ENCODE data around the gene FBXW7. TPM values are rescaled to one million over a fixed set of nuclear protein-coding genes. Genes with fewer than 3 reads are reported as not detected.

Gene FBXW7
- total RNA-seq, 1 donor = 79.5 TPM

DNA sequence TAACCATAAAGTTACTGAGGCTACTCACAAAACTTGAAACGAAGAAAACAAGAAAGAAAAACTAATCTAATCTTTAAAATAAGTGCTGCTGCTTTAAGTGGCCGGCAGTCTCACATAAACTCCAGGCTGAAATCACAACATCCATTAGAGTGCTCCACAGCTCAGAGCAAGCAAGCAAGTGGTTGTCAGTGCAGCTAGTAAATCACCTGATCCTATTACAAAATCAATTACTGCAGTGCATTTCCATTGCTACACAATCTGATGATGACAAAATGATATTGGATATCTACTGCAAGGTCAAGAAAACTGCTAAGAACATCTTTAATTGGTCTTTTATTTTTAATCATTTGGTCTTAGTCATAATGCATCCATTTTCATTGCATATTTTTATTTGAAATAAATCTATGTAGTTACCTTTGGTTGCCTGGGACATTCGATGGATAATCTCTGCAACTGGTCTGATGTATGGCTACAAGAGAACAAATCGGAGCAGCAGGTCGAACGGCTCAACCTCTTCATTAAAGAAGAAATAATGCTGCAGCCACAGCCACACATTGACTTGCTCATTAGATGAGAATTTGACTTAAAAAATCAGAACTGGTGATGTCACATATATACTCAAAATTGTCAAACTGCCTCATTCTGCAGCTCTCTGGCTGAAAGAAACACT is 87.7 kb downstream of the FBXW7 start:
- TF ChIP-seq, protein P1, sequence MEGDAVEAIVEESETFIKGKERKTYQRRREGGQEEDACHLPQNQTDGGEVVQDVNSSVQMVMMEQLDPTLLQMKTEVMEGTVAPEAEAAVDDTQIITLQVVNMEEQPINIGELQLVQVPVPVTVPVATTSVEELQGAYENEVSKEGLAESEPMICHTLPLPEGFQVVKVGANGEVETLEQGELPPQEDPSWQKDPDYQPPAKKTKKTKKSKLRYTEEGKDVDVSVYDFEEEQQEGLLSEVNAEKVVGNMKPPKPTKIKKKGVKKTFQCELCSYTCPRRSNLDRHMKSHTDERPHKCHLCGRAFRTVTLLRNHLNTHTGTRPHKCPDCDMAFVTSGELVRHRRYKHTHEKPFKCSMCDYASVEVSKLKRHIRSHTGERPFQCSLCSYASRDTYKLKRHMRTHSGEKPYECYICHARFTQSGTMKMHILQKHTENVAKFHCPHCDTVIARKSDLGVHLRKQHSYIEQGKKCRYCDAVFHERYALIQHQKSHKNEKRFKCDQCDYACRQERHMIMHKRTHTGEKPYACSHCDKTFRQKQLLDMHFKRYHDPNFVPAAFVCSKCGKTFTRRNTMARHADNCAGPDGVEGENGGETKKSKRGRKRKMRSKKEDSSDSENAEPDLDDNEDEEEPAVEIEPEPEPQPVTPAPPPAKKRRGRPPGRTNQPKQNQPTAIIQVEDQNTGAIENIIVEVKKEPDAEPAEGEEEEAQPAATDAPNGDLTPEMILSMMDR (IDR thresholded peaks at IDR 0.05; ENCODE audit: insufficient read depth, low read depth, low read length) = no peak
- no peak overlapping the region for H3K4me3 ChIP-seq (ENCODE audit: low read depth, low read length)
- peak; percentile 26 for DNase-seq (ENCODE audit: low read depth)

DNA sequence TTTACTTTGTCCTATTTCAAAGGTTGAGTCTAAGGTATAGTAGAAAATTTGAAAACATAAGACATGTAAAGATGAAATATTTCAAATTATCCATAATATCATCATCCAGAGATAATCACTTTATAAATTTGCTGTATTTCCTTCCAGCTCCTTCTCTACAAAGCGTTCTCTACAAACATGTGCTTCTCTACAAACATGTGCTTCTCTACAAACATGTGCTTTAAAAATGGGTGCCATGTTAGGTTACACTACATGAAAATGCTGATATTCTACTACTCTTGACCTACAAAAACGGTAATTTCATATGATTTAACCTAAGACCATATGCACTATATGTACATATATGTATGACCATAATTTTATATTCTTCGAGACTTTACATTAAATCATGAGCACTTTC is 92.0 kb downstream of the FBXW7 start:
- H3K4me3 ChIP-seq (ENCODE audit: low read depth, low read length) = no peak overlapping the region
- DNase-seq (ENCODE audit: low read depth) = no peak
- TF ChIP-seq, protein P1 (IDR thresholded peaks at IDR 0.05; ENCODE audit: insufficient read depth, low read depth, low read length) = no peak

- H3K4me3 ChIP-seq (ENCODE audit: low read depth, low read length) = no peak overlapping the region
- no peak for DNase-seq (ENCODE audit: low read depth)
- TF ChIP-seq, protein P1 (IDR thresholded peaks at IDR 0.05; ENCODE audit: insufficient read depth, low read depth, low read length) = no peak
These were observed 98.3 kb downstream of the FBXW7 start for GRCh38 chr4:152437561-152437960.

DNA sequence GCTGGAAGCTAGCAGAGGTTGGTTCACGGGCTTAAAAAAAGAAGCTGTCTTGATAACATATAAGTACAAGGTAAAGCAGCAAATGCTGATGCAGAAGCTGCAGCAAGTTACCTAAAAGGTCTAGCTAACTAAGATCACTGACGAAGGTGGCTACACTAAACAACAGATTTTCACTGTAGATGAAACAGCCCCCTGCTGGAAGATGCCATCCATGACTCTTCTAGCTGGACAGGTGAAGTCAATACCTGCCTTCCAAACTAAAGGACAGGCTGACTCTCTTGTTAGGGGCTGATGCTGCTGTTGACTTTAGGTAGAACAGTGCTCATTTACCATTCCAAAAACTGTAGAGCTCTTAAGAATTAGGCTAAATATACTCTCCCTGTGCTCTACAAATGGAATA is 99.5 kb downstream of the FBXW7 start:
- TF ChIP-seq, protein P1 (IDR thresholded peaks at IDR 0.05; ENCODE audit: insufficient read depth, low read depth, low read length) = peak; percentile 6
- DNase-seq (ENCODE audit: low read depth) = no peak
- no peak overlapping the region for H3K4me3 ChIP-seq (ENCODE audit: low read depth, low read length)

DNA sequence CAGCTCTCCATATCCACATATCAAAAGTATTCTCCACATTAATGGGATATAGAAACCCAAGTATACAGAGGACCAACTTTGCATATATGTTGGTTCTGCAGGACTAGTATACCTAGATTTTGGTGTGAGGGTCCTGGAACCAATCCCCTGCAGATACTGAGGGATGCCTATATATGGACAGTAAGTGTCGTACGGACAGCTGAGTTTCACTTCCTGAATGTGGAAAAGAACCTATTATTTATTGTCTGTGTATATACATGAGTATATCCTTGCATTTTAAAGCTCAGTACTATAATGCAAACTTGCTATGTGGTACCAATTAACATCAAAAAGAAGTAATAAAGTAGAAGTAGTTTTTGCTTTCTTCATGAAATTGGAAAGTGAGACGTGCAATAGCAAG is 101.9 kb downstream of the FBXW7 start:
- DNase-seq (ENCODE audit: low read depth) = no peak
- TF ChIP-seq, protein P1 (IDR thresholded peaks at IDR 0.05; ENCODE audit: insufficient read depth, low read depth, low read length) = no peak
- no peak overlapping the region for H3K4me3 ChIP-seq (ENCODE audit: low read depth, low read length)

DNA sequence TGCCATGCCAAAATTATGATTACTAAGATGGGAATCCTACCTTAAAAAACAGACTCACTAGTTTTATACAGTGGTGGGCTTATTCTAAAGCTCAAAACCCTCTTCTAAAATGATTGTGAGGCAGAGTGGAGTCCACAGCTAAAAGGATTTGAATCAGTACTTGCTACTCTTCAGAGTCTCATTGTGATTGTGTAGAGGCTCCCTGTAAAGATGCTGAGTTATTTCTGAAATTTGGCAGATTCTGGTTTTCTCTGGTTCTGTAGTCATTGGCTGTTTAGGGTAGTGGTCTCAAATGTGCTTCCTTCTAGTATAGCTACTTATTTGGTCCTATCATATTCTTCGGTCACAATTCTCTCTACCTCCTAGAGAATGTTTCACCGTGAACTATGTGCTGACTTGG is 104.1 kb downstream of the FBXW7 start:
- TF ChIP-seq, protein P1 (IDR thresholded peaks at IDR 0.05; ENCODE audit: insufficient read depth, low read depth, low read length) = no peak
- no peak overlapping the region for H3K4me3 ChIP-seq (ENCODE audit: low read depth, low read length)
- no peak for DNase-seq (ENCODE audit: low read depth)

GRCh38 chr4:152431291-152431690 is 104.6 kb downstream of the FBXW7 start:
- TF ChIP-seq, protein P1 (IDR thresholded peaks at IDR 0.05; ENCODE audit: insufficient read depth, low read depth, low read length) = no peak
- no peak overlapping the region for H3K4me3 ChIP-seq (ENCODE audit: low read depth, low read length)
- no peak for DNase-seq (ENCODE audit: low read depth)

All from fibroblast of villous mesenchyme (primary cell).